Measurements from ENCODE around the gene DUXA. TPM values are rescaled to one million over a fixed set of nuclear protein-coding genes. Genes with fewer than 3 reads are reported as not detected.
"Not testable (repeated sequence)": the region's sequence is repeated elsewhere in the genome, so short reads cannot be mapped to it uniquely, and the experiment has no call there.

DUXA gene
- total RNA-seq, 1 experiment from 2014 or later, result not detected

DNA sequence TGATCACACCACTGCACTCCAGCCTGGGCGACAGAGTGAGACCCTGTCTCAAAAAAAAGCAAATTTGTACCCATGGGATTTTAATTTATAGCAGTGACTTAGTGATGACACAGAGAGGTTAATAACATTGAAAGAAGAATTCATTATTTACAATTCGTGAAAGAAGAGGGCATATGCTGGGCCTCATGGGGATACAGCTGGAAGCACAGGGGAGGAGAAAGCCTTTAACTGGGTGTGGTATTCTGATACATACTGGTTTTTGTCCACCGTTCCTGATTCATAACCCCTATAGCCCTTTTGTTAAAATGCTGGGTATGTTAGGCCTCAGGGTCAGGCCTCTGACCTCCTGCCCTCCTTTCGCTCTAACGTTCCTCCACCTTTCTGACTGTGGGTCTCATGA is 34.9 kb upstream of the DUXA start:
- intact Hi-C loops (cut with micrococcal nuclease; ENCODE audit: unreplicated experiment) (no loop called here), in situ Hi-C loops (cut with HindIII; ENCODE audit: low pct_unique_long_range_greater_than_20kb, low sequenced_read_pairs) (no loop called here)
- no peak overlapping the region for H3K27ac ChIP-seq (ENCODE audit: low read length)
- ChIA-PET POLR2A (no interaction called here), CTCF (interaction anchor here (0.5 kb wide), 1 partner anchor 1125 kb away, joined by 3 read pairs; no protein-coding TSS in a partner anchor)
- DNase-seq (ENCODE audit: low read depth, low spot score), result no peak
- H3K36me3 ChIP-seq (ENCODE audit: control insufficient read depth, insufficient read depth, low read length), result peaks cover 8% of the 10 kb centered on the region; the same call in 1 of the 2 replicates
- BruUV-seq (replicated peaks), result no TSS peak
- H3K9me3 ChIP-seq (ENCODE audit: control insufficient read depth, insufficient read depth, low read depth, low read length), result no peaks in the 10 kb centered on the region
- no peaks in the 10 kb centered on the region for H3K27me3 ChIP-seq (ENCODE audit: control insufficient read depth, insufficient read depth, low read length)
- no peaks in the 10 kb centered on the region for H3K4me1 ChIP-seq (ENCODE audit: control insufficient read depth, insufficient read depth, low read length)
- ATAC-seq, result no peak
- H3K4me3 ChIP-seq (ENCODE audit: low read depth in 2 of 2, low read length in 2 of 2), result no peak overlapping the region
- TF ChIP-seq TCF7L2 (IDR thresholded peaks at IDR 0.05; ENCODE audit: low read depth, low read length), result no peak
- TF ChIP-seq POLR2AphosphoS5 (IDR thresholded peaks at IDR 0.05; ENCODE audit: low read depth, low read length), result no peak
- no peak for TF ChIP-seq SIN3A (IDR thresholded peaks at IDR 0.05; ENCODE audit: borderline replicate concordance, insufficient read depth, low read depth, low read length)
- TF ChIP-seq, protein P1, sequence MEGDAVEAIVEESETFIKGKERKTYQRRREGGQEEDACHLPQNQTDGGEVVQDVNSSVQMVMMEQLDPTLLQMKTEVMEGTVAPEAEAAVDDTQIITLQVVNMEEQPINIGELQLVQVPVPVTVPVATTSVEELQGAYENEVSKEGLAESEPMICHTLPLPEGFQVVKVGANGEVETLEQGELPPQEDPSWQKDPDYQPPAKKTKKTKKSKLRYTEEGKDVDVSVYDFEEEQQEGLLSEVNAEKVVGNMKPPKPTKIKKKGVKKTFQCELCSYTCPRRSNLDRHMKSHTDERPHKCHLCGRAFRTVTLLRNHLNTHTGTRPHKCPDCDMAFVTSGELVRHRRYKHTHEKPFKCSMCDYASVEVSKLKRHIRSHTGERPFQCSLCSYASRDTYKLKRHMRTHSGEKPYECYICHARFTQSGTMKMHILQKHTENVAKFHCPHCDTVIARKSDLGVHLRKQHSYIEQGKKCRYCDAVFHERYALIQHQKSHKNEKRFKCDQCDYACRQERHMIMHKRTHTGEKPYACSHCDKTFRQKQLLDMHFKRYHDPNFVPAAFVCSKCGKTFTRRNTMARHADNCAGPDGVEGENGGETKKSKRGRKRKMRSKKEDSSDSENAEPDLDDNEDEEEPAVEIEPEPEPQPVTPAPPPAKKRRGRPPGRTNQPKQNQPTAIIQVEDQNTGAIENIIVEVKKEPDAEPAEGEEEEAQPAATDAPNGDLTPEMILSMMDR (IDR thresholded peaks at IDR 0.05), result no peak
- TF ChIP-seq REST (IDR thresholded peaks at IDR 0.05; ENCODE audit: insufficient read depth in 1 of 2, low read depth in 2 of 2, low read length in 1 of 2), result no peak

DNA sequence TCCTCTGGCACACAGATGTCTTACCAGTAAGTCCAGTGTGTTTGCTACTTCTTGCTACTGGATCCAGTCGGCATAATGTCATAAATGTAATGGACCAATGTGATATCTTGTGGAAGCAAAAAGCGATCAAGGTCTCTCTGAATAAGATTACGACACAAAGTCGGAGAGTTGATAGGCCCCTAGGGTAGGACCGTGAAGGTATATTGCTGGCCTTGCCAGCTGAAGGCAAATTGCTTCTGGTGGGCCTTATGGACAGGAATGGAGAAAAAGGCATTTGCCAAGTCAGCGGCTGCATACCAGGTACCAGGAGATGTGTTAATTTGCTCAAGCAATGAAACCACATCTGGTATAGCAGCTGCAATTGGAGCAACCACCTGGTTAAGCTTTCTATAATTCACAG is 30.6 kb upstream of the DUXA start:
- ATAC-seq; in situ Hi-C loops (cut with HindIII; ENCODE audit: low pct_unique_long_range_greater_than_20kb, low sequenced_read_pairs); BruUV-seq (replicated peaks); H3K4me3 ChIP-seq (ENCODE audit: low read depth in 2 of 2, low read length in 2 of 2); POLR2A ChIA-PET; DNase-seq (ENCODE audit: low read depth, low spot score); CTCF ChIA-PET; H3K9me3 ChIP-seq (ENCODE audit: control insufficient read depth, insufficient read depth, low read depth, low read length); intact Hi-C loops (cut with micrococcal nuclease; ENCODE audit: unreplicated experiment); H3K27me3 ChIP-seq (ENCODE audit: control insufficient read depth, insufficient read depth, low read length); H3K4me1 ChIP-seq (ENCODE audit: control insufficient read depth, insufficient read depth, low read length); H3K27ac ChIP-seq (ENCODE audit: low read length): not testable (repeated sequence)
- H3K36me3 ChIP-seq (ENCODE audit: control insufficient read depth, insufficient read depth, low read length), result peaks cover 16% of the 10 kb centered on the region

DNA sequence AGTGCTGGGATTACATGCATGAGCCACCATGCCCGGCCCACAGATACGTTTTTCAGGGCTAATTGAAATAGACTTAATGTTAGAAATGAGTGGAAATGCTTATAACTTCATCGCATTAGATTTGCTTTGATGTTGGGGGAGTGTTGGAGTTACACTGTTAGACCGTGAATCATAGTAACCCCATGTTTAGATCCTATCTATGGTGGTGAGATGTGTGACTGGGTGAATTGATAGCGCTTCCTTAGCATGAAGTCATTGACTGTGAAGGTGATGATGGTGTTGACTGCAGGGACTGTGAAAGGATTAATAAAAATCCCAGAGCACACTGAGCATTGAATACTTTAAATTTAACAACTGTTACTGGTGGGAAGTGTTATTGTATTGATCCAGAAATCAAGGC is 25.7 kb upstream of the DUXA start:
- BruUV-seq (replicated peaks), result no TSS peak
- H3K27me3 ChIP-seq (ENCODE audit: control insufficient read depth, insufficient read depth, low read length), result no peaks in the 10 kb centered on the region

More for the DNA sequence above, 25.7 kb upstream of the DUXA start:
- H3K4me3 ChIP-seq (ENCODE audit: low read depth in 2 of 2, low read length in 2 of 2), result peak overlapping the region; percentile 91 to 92
- ATAC-seq (no peak), DNase-seq (ENCODE audit: low read depth, low spot score) (no peak)
- H3K27ac ChIP-seq (ENCODE audit: low read length), result no peak overlapping the region
- peaks cover 16% of the 10 kb centered on the region for H3K36me3 ChIP-seq (ENCODE audit: control insufficient read depth, insufficient read depth, low read length)
- TF ChIP-seq, protein P1 (IDR thresholded peaks at IDR 0.05), result no peak
- TF ChIP-seq POLR2AphosphoS5 (IDR thresholded peaks at IDR 0.05; ENCODE audit: low read depth, low read length), result no peak
- no peak for TF ChIP-seq TCF7L2 (IDR thresholded peaks at IDR 0.05; ENCODE audit: low read depth, low read length)
- no peak for TF ChIP-seq SIN3A (IDR thresholded peaks at IDR 0.05; ENCODE audit: borderline replicate concordance, insufficient read depth, low read depth, low read length)
- no peak for TF ChIP-seq REST (IDR thresholded peaks at IDR 0.05; ENCODE audit: insufficient read depth in 1 of 2, low read depth in 2 of 2, low read length in 1 of 2)
- ChIA-PET POLR2A (interaction anchor here (0.6 kb wide), 1 partner anchor 421 kb away, joined by 3 read pairs; the partner anchor contains the start of gene ZNF134), CTCF (no interaction called here)
- H3K9me3 ChIP-seq (ENCODE audit: control insufficient read depth, insufficient read depth, low read depth, low read length), result peaks cover 14% of the 10 kb centered on the region; the same call in 1 of the 2 replicates
- intact Hi-C loops (cut with micrococcal nuclease; ENCODE audit: unreplicated experiment) (no loop called here), in situ Hi-C loops (cut with HindIII; ENCODE audit: low pct_unique_long_range_greater_than_20kb, low sequenced_read_pairs) (no loop called here)
- no peaks in the 10 kb centered on the region; the same call in 1 of the 2 replicates for H3K4me1 ChIP-seq (ENCODE audit: control insufficient read depth, insufficient read depth, low read length)

Measured in Panc1 (cell line).